H1 (cell line): ENCODE data around the gene FSTL4.

Experiments used
- ATF2 ChIP-seq: IDR thresholded peaks from 2 replicates; pipeline ENCODE4 v1.6.1; 2012; ENCODE audit warnings: low read length, inconsistent platforms
- CTCF ChIP-seq, 3 experiments: IDR thresholded peaks; 1 replicate in 2 of 3; 2 replicates in 1 of 3; pipeline versions ENCODE4 v1.5.1 to v1.6.1; 2011; ENCODE audit warnings: low read length in 3 of 3, mild to moderate bottlenecking in 3 of 3, inconsistent platforms in 2 of 3, low read depth in 1 of 3, moderate library complexity in 1 of 3; ENCODE audit not compliant: insufficient read depth in 1 of 3; ENCODE audit errors: control extremely low read depth in 1 of 3
- EP300 ChIP-seq, 2 experiments: IDR thresholded peaks; 1 replicate in 1 of 2; 2 replicates in 1 of 2; pipeline ENCODE4 v1.6.1; 2011 to 2012; ENCODE audit warnings: low read depth in 2 of 2, low read length in 2 of 2, mild to moderate bottlenecking in 2 of 2, borderline replicate concordance in 1 of 2, inconsistent platforms in 1 of 2, moderate library complexity in 1 of 2
- POLR2A ChIP-seq, 2 experiments: IDR thresholded peaks; 1 replicate in 1 of 2; 2 replicates in 1 of 2; pipeline ENCODE4 v1.6.1; 2011; ENCODE audit warnings: low read depth in 2 of 2, low read length in 2 of 2, mild to moderate bottlenecking in 2 of 2; ENCODE audit errors: control extremely low read depth in 1 of 2
- USF2 ChIP-seq: IDR thresholded peaks from 2 replicates; pipeline ENCODE4 v1.6.1; 2011; ENCODE audit warnings: low read length, improper control_type of control experiment

GRCh38 chr5:133393776-133394476 lies 218.4 kb downstream of the FSTL4 start:
- TF ChIP-seq POLR2A (IDR thresholded peaks at IDR 0.05; ENCODE audit: control extremely low read depth in 1 of 2, low read depth in 2 of 2, low read length in 2 of 2) (no peak), CTCF (IDR thresholded peaks at IDR 0.05; ENCODE audit: control extremely low read depth in 1 of 3, insufficient read depth in 1 of 3, low read depth in 1 of 3, low read length in 3 of 3) (no peak), ATF2 (no peak), USF2 (no peak), EP300 (IDR thresholded peaks at IDR 0.05; ENCODE audit: borderline replicate concordance in 1 of 2, low read depth in 2 of 2, low read length in 2 of 2) (no peak)
